Erythroblast (primary cell): ENCODE results near the gene SGCG.

Experiments used
- GATA1 ChIP-seq: IDR thresholded peaks from 2 replicates; pipeline ENCODE4 v1.6.1; 2011; ENCODE audit warnings: low read depth, mild to moderate bottlenecking, control low read depth, low read length, moderate library complexity
- POLR2A ChIP-seq: IDR thresholded peaks from 2 replicates; pipeline ENCODE4 v1.6.1; 2011; ENCODE audit warnings: mild to moderate bottlenecking, low read length

DNA sequence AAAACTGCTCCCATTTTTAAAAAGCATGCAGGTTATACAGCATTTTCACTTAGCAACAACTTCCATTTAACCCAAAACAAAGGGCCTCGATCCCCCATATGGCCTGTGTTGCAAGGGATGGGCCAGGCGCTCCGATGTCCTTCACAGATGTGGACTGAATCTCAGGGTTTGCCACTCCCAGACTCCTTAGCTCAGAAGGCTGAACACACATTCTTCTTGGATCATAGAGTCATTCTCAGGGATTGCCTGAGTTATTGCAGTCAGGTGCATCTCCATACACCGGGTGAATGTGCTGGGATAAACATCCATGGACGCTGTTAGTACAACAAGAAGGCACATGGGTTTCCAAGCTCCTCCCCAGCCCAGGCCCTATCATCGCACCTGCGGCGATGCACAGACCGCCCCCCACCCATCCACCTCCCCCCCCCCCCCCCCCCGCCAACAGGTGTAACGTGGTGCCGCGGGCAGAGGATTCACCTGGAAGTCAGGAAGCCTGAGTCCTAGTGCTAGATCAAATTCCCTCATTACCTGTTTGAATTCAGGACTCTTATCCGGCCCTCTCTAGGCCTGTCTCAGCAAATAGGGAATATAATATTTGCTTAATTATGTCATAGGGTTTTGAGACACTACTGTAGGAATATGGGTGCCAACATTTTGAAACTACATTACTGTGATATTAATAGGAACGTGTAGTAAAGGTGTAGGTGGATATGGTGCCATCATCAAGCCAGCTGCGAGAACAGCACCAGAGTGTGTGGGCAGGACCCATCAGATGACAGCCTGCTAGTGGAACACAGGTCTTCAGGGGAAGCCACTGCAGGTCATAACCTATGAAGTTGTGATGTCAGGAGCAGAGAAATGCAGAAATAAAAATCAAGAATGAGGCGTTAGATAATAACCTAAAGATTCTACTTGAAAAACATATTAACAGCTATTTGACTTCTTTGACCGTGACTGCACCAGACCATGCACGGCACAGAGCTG lies 141.9 kb downstream of the SGCG start:
- TF ChIP-seq POLR2A: no peak
- TF ChIP-seq GATA1: no peak
